GM12891 (cell line): ENCODE results near the gene MRPS22.

Source experiments
- POLR2A ChIP-seq: IDR thresholded peaks from 2 replicates; pipeline ENCODE4 v1.6.1; 2011; ENCODE audit warnings: low read depth, low read length, control low read depth
- POLR2AphosphoS5 ChIP-seq: IDR thresholded peaks from 2 replicates; pipeline ENCODE4 v1.6.1; 2011; ENCODE audit warnings: low read depth, low read length, control low read depth

DNA sequence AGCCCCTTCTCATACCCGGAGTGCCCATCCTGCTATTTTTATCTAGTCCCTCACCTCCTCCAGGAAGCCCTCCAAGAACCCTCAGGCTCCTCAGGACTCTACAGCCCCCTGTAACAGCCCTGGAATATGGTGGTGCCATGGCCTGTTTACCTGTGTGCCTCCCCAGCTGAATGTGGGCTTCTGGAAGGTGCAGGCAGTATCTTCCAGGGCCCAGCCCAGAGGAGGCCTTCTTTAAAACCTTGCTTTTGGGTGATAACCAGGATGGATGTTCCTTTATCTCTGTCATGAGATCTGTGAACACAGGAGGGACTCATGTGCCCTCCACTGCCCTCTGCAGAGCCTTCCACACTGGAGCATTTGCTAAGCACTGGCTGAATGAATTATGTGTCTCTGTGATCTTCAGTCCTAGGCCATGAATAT lies 36.7 kb upstream of the MRPS22 start:
- TF ChIP-seq POLR2AphosphoS5, result no peak
- no peak for TF ChIP-seq POLR2A
